Islet of Langerhans (tissue), 1 donor: ENCODE data around the gene RAMACL.
"Not testable (repeated sequence)": the region's sequence is repeated elsewhere in the genome, so short reads cannot be mapped to it uniquely, and the experiment has no call there.

ENCODE experiments used
- FAIRE-seq: peaks from one replicate; lab custom pipeline; 2011; peaks lifted over from hg19 to GRCh38; lab: Jason Lieb, UNC

The RAMACL gene

DNA sequence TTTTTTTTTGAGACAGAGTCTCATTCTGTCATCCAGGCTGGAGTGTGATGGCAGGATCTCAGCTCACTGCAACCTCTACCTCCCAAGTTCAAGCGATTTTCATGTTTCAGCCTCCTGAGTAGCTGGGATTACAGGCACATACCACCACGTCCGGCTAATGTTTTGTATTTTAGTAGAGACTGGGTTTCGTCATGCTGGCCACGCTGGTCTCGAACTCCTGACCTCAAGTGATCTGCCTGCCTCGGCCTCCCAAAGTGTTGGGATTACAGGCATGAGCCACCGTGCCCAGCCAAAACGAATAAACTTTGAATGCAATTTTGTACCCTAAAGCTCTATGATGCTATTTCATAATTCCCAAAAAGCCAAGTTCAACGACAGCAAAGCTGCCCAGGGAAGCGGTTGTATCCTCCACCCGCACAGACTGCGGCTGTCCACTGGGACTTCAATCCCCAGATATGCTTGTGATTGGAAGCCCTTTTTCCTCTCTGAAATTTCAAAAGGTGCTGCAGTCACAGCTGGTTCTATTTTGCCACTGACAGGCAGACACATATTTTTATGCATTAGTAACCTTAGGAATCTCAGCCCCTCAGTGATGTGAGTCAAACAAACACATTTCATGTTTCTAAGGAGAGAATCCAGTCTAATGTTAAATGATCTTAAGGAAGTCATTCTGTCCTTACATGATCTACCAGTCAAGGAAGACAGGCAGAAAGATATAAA is 8.7 kb upstream of the RAMACL start:
- FAIRE-seq = no peak

DNA sequence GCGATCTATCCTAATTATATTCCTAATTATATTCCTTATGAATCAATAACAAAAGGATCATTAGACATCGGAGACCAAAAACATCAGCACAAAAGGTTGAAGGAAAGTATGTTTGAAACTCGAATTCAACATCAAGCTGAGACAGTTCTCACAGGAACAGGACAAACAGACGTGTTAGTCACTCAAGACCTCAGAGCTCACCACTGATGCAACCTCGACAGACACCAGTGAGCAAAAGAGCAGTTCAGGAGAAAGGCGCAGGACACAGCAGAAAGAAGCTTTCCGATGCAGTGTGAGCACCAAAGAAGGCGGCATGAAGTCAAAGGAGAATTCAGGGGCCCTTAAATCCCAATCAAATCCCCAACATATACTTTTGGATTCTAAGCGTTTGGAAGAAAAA is 6.3 kb upstream of the RAMACL start:
- no peak for FAIRE-seq

GRCh38 chr6:166591961-166592520 is 5.6 kb upstream of the RAMACL start:
- no peak for FAIRE-seq

GRCh38 chr6:166591026-166591425 is 4.5 kb upstream of the RAMACL start:
- no peak for FAIRE-seq

DNA sequence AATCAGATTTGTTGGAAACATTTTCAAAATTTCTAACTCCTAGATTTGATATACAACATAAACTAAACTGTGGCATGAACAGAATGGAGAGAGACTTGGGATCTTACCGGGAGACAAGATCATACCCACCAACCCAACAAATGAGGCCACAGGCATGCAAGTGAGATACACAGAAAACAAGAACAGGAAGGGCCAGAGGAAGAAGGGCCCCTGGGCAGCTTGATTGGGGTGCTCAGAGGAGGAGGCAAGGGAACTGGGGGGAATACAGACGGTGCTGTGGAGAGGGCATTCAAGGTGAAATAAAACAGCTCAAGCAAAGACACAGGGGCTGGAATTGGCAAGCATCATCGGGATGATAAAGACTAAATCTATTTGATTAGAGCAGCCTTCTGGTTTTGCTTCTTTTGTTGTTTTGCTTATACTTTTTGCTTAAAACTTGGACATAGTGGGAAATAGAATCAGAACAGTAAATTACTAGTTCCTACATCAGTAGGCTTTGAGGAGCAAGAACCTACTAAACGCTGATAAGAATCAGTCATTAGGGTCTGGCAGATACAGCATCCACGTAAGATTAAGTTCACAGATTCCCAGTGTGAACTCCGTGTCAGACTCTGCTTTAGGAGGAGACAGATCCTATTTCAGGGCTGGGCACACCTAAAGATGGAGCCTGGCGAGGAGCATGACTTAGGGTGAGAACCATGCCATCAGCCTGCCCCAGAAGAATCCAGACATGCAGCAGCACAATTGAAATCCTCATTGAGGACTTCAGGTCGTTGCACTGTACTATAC is 3.5 kb upstream of the RAMACL start:
- no peak for FAIRE-seq

GRCh38 chr6:166589337-166589731 is 2.9 kb upstream of the RAMACL start:
- no peak for FAIRE-seq

GRCh38 chr6:166588691-166589336 is 2.3 kb upstream of the RAMACL start:
- no peak for FAIRE-seq

DNA sequence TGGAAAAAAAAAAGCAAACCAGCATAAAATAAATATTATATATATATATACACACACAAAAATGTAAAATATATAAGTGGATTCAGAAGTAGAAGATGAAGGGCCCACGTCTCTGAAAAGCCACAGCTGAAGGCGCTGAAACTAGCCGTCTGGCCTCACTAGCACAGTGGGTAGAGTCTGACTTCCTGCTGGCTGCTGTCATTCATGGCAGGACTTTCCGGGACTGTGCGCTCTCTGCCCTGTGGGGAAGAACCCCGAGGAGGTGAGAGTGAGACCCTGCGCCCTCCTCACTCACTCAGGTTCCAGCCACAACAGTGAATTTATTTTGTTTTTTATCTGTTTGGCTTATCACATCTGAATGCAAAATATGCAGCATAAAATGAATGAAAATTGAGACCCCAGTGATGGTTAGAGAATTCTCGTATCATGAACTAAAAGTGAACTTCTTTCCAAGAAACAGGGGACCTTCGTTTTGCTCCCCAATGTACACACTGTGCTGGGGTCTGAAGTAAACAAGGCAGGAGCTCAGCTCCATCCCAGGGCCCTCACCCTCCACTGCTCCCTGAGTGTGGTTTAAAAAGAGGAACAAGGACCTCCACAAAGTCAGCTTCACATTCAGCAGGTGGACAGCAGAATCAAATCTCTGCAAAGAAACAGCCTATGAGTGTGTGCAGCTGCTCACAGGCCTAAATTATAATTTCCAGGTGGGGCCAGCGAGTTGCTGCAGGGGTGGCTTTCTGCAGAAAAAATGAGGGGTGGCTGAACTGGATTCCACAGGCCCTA is 1.3 kb upstream of the RAMACL start:
- no peak for FAIRE-seq

DNA sequence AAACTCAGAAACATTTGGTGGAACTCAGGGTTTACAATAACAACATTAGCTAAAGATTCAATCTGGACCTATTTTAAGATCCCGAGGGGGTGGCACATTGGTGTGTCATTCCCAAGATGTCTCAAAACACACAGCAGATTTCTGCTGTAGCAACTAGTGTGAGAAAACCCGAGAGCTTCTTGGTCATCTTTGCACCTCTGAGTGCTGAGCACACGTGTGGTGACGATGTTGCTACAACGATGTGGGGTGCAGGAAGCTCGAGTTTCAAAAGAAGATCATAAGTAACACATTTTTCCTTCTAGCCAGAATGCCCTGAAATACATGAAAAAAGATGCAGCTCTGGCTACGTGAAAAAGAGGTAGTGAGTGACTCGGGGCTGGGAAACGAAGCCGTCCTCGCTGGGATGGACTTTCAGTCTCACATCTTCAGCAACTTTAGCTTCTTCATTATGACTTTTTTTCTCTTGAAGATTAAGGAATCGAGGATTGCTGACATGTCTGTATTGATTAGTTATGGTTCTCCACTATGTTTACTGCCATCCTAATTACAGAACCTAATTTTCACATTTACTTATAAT is 1.5 kb downstream of the RAMACL start:
- no peak for FAIRE-seq

DNA sequence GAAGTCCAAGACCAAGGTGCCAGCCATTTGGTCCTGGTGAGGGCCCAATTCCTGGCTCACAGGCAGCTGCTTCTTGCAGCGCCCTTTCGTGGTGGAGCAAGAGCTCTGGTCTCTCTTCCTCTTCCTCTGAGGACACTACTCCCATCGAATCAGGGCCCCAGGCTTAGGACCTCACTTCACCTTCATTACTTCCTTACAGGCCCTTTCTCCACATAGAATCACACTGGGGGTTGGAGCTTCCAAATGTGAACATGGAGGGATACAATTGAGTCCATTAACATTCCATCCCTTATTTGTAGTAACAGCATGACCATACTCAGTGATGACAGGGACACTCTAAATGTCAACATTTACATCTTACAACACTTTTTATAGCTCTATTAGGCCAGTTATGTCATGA is 2.3 kb downstream of the RAMACL start:
- FAIRE-seq = no peak

GRCh38 chr6:166583230-166583965 is 3.1 kb downstream of the RAMACL start:
- FAIRE-seq = no peak

DNA sequence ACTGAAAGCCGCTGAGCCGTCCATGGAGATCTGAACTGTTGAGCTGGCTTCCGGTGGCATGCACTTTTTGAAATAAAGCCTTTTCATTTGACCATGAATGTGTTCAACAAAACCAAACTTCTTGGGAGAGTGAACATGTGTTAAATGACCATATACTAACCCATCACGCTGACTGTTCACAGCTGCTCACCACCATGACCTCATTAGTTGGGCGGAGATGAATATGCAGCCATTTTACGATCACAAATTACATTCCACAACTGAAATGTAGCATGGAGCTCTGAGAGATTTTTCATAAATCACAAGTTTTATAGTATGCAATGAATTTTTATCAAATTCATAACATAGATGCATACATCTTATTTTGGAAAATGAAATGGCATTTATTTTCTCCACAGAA is 4.2 kb downstream of the RAMACL start:
- FAIRE-seq = no peak

DNA sequence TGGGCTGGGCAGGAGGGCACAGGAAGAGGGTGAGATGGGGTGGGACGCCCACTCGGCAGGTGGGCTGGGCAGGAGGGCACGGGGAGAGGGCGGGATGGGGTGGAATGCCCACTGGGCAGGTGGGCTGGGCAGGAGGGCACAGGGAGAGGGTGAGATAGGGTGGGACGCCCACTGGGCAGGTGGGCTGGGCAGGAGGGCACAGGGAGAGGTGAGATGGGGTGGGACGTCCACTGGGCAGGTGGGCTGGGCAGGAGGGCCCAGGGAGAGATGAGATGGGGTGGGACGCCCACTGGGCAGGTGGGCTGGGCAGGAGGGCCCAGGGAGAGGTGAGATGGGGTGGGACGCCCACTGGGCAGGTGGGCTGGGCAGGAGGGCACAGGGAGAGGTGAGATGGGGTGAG is 4.7 kb downstream of the RAMACL start:
- not testable (repeated sequence) for FAIRE-seq

- FAIRE-seq = no peak
These were observed 5.4 kb downstream of the RAMACL start for GRCh38 chr6:166581091-166581511.

GRCh38 chr6:166580076-166581050 is 6.1 kb downstream of the RAMACL start:
- no peak for FAIRE-seq

DNA sequence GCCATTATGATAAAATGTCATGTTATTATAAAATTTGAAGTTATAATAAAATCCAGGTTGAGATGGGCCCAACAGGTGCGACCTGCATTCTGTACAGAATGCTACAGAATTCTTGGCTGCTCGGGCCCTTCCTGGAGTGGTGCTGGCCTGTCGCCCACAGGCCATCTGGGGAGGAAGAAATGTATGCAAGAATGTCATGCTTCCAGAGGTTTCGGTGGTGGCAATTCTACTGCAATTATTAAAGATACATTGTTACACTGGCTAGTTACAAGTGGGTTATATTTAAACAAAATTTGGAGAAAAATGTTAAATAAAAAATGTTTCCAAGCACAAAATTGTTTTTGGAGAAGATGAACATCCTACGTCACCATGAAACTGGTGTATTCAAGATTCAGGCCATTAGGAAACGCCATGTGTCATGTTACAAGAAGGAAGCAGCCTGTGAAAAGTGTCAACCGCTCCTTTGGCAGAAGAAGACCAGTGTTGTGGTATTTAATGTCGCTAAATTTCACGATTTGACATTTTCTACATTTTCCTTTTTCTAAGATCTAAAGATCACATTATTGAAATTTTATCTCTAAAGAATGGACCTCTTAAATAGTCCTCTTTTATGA is 7.1 kb downstream of the RAMACL start:
- no peak for FAIRE-seq

DNA sequence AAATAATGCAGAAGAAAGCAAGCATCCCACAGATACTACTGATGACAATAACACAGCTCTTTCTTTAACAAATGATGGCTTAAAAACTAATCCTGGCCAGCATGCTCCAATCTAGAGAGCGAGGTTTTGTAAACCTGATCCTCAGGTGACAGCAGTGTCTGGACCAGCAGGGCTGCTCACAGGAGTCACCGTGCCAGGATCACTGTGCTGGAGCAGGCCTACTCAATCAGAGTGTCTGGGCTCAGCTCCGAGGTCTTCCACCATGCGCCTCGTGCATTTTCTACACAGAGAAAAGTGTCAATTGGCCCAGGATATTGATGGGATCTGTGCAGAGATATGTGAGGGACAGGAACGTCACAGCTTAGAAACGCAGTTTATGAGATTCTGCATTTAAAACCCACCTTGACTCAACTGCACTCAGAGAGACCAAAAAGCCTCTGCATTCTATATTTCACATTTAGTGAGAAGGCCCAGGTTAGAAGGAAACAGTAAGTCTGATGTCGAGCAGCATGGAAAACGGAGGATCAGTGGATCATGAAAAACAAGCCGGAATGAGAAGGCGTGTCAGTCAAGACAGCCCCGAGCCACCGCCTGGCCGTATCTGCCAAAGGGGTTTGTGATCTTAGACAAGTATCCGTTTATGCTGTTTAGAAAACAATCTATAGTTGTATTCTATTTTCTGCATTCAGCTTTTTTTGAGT is 7.8 kb downstream of the RAMACL start:
- FAIRE-seq = no peak

- FAIRE-seq = no peak
These were observed 11.3 kb downstream of the RAMACL start for GRCh38 chr6:166575205-166575604.
